HepG2 (cell line): ENCODE results near the gene TMEM62. TPM values are rescaled to one million over a fixed set of nuclear protein-coding genes. Genes with fewer than 3 reads are reported as not detected.

Experiments
- ARID5B ChIP-seq: IDR thresholded peaks from 2 replicates; pipeline ENCODE4 v1.4.0; 2020; ENCODE audit warnings: mild to moderate bottlenecking, missing genetic modification reagents
- CENPT ChIP-seq: sonication (generic); formaldehyde crosslinking; IDR thresholded peaks from 2 replicates; pipeline ENCODE4 v1.8.0; 2022; ENCODE audit warnings: low read depth, mild to moderate bottlenecking, moderate library complexity, missing genetic modification reagents
- FOXP1 ChIP-seq, 2 experiments: fragments of 450-650 bp in 1 of 2; IDR thresholded peaks; 2 replicates each; pipeline ENCODE4 v1.6.1; 2017 to 2018; ENCODE audit warnings: antibody characterized with exemption in 1 of 2
- FUBP1 ChIP-seq: sonication (generic); formaldehyde crosslinking; IDR thresholded peaks from 2 replicates; pipeline ENCODE4 v1.5.1; 2020; ENCODE audit warnings: missing genetic modification reagents, mild to moderate bottlenecking, borderline replicate concordance
- HNF1B ChIP-seq: sonication (generic); formaldehyde crosslinking; IDR thresholded peaks from 2 replicates; pipeline ENCODE4 v1.5.1; 2020; ENCODE audit warnings: mild to moderate bottlenecking, moderate library complexity, missing genetic modification reagents
- NAIF1 ChIP-seq: sonication (generic); formaldehyde crosslinking; IDR thresholded peaks from 2 replicates; pipeline ENCODE4 v1.5.0; 2020; ENCODE audit warnings: mild to moderate bottlenecking, missing genetic modification reagents, borderline replicate concordance
- NCOA2 ChIP-seq: sonication (generic); formaldehyde crosslinking; IDR thresholded peaks from 2 replicates; pipeline ENCODE4 v1.8.0; 2022; ENCODE audit warnings: inconsistent platforms
- PAXIP1 ChIP-seq: sonication (generic); formaldehyde crosslinking; conservative IDR thresholded peaks from 2 replicates; pipeline ENCODE4 v1.4.0; 2020; ENCODE audit warnings: mild to moderate bottlenecking, missing genetic modification reagents, moderate library complexity
- RFXANK ChIP-seq: IDR thresholded peaks from 2 replicates; pipeline ENCODE4 v1.6.1; 2016
- SNAI1 ChIP-seq: sonication (generic); formaldehyde crosslinking; IDR thresholded peaks from 2 replicates; pipeline ENCODE4 v1.5.0; 2020; ENCODE audit warnings: mild to moderate bottlenecking, missing genetic modification reagents, borderline replicate concordance
- THYN1 ChIP-seq: sonication (generic); formaldehyde crosslinking; IDR thresholded peaks from 2 replicates; pipeline ENCODE4 v1.8.1; 2023; ENCODE audit warnings: low read depth, mild to moderate bottlenecking, moderate library complexity, missing genetic modification reagents, borderline replicate concordance
- ZFP90 ChIP-seq: sonication (generic); formaldehyde crosslinking; IDR thresholded peaks from 2 replicates; pipeline ENCODE4 v1.8.0; 2022; ENCODE audit warnings: missing genetic modification reagents, mild to moderate bottlenecking, inconsistent platforms, borderline replicate concordance
- ZNF282 ChIP-seq: fragments of 450-650 bp; IDR thresholded peaks from 2 replicates; pipeline ENCODE4 v1.6.1; 2018; ENCODE audit not compliant: partially characterized antibody
- polyA plus RNA-seq, 8 experiments: library from polyadenylated mRNA; depleted of rRNA in 3 of 8; stranded (reverse) in 7 of 8; unstranded in 1 of 8; fragments of >200 nt; fragmentation: Illumina TruSeq in 4 of 8; extraction: Trizol in 4 of 8; gene quantifications; 2 replicates each; pipeline versions ENCODE4 v1.2.1 to v1.2.3, GENCODE V29; 2011 to 2016; ENCODE audit warnings: low read depth in 4 of 8, missing spikeins in 1 of 8, mixed read lengths in 1 of 8; ENCODE audit not compliant: insufficient read depth in 1 of 8
- total RNA-seq, 5 experiments: library from RNA; depleted of rRNA; stranded (reverse); fragments of >200 nt; fragmentation: Illumina TruSeq; extraction: Trizol; gene quantifications; 2 replicates each; pipeline ENCODE4 v1.2.3, GENCODE V29; 2016; ENCODE audit warnings: low read depth in 1 of 5

TMEM62 gene
- total and polyA plus RNA-seq, 2 of the 13 experiments (the other 11 are each of a cell fraction or from before 2014, with no cell fraction given), result 14.2 to 20.9 TPM

- peak; percentile 42; the same call in 1 of the 2 replicates for TF ChIP-seq ARID5B (CRISPR knock-in tag)
- no peak for TF ChIP-seq FOXP1 (IDR thresholded peaks at IDR 0.05)
- no peak for TF ChIP-seq FOXP1 (CRISPR knock-in tag; IDR thresholded peaks at IDR 0.05)
- no peak for TF ChIP-seq FUBP1 (CRISPR knock-in tag)
- peak; percentile 53 for TF ChIP-seq PAXIP1 (CRISPR knock-in tag)
- peak; percentile 59; the same call in 1 of the 2 replicates for TF ChIP-seq HNF1B (CRISPR knock-in tag)
- no peak for TF ChIP-seq SNAI1 (CRISPR knock-in tag)
- no peak for TF ChIP-seq THYN1 (CRISPR knock-in tag)
- TF ChIP-seq CENPT (CRISPR knock-in tag), result no peak
- TF ChIP-seq ZNF282, result no peak
- no peak for TF ChIP-seq NCOA2 (CRISPR knock-in tag)
- no peak for TF ChIP-seq ZFP90 (CRISPR knock-in tag)
- no peak for TF ChIP-seq NAIF1 (CRISPR knock-in tag)
- no peak for TF ChIP-seq RFXANK
Measured at GRCh38 chr15:43125100-43125661, 8.2 kb upstream of the TMEM62 start (continued).
